K562 (cell line): ENCODE data around the gene PCK2. TPM values are rescaled to one million over a fixed set of nuclear protein-coding genes. Genes with fewer than 3 reads are reported as not detected.

ENCODE experiments used
- ARHGAP35 ChIP-seq: fragments of 450-650 bp; IDR thresholded peaks from 2 replicates; pipeline ENCODE4 v1.6.1; 2018; ENCODE audit not compliant: partially characterized antibody
- ARID4B ChIP-seq: sonication (generic); formaldehyde crosslinking; IDR thresholded peaks from 2 replicates; pipeline ENCODE4 v1.8.0; 2022; ENCODE audit warnings: mild to moderate bottlenecking, missing genetic modification reagents
- E2F6 ChIP-seq, 2 experiments: IDR thresholded peaks; 2 replicates each; pipeline ENCODE4 v1.6.1; 2011; ENCODE audit warnings: borderline replicate concordance in 1 of 2, control low read depth in 1 of 2, low read depth in 1 of 2, low read length in 1 of 2, mild to moderate bottlenecking in 1 of 2, mixed read lengths in 1 of 2, moderate library complexity in 1 of 2; ENCODE audit not compliant: insufficient read depth in 1 of 2, insufficient read length in 1 of 2, poor library complexity in 1 of 2, severe bottlenecking in 1 of 2; ENCODE audit errors: extremely low read depth in 1 of 2
- ETV6 ChIP-seq, 3 experiments: fragments of 150-350 bp in 1 of 3; sonication (generic) in 1 of 3; formaldehyde crosslinking in 1 of 3; IDR thresholded peaks; 2 replicates each; pipeline versions ENCODE4 v1.6.1 to v1.8.0; 2014 to 2022; ENCODE audit warnings: borderline replicate concordance in 2 of 3, low read depth in 2 of 3, antibody characterized with exemption in 1 of 3, low read length in 1 of 3, mild to moderate bottlenecking in 1 of 3, missing genetic modification reagents in 1 of 3
- FOXK1 ChIP-seq: sonication (generic); formaldehyde crosslinking; IDR thresholded peaks from 2 replicates; pipeline ENCODE4 v1.8.0; 2022; ENCODE audit warnings: missing genetic modification reagents, mild to moderate bottlenecking, borderline replicate concordance
- L3MBTL2 ChIP-seq: fragments of 450-650 bp; IDR thresholded peaks from 2 replicates; pipeline ENCODE4 v1.6.1; 2016; ENCODE audit warnings: mild to moderate bottlenecking, moderate library complexity
- NFYB ChIP-seq: IDR thresholded peaks from 2 replicates; pipeline ENCODE4 v1.6.1; 2011; ENCODE audit warnings: mild to moderate bottlenecking, moderate library complexity; ENCODE audit not compliant: insufficient read length; ENCODE audit errors: extremely low read depth
- POLR2B ChIP-seq: fragments of 450-650 bp; IDR thresholded peaks from 2 replicates; pipeline ENCODE4 v1.6.1; 2018; ENCODE audit warnings: low read depth; ENCODE audit not compliant: partially characterized antibody
- PPARD ChIP-seq: fragments of 250-450 bp; sonication (Bioruptor Pico); IDR thresholded peaks from 2 replicates; pipeline ENCODE4 v1.8.0; 2022; ENCODE audit warnings: inconsistent platforms, mild to moderate bottlenecking, moderate library complexity
- RNF2 ChIP-seq: sonication (generic); IDR thresholded peaks from 2 replicates; pipeline ENCODE4 v1.6.1; 2016
- SIN3A ChIP-seq, 2 experiments: fragments of 150-350 bp in 1 of 2; IDR thresholded peaks; 2 replicates each; pipeline ENCODE4 v1.6.1; 2011 to 2016; ENCODE audit warnings: borderline replicate concordance in 2 of 2, low read depth in 2 of 2, low read length in 2 of 2, mild to moderate bottlenecking in 2 of 2, moderate library complexity in 2 of 2; ENCODE audit not compliant: control insufficient read depth in 1 of 2
- SOX6 ChIP-seq: fragments of 450-650 bp; IDR thresholded peaks from 2 replicates; pipeline ENCODE4 v1.6.1; 2014; ENCODE audit warnings: mild to moderate bottlenecking
- SP2 ChIP-seq: IDR thresholded peaks from 2 replicates; pipeline ENCODE4 v1.6.1; 2011; ENCODE audit warnings: mild to moderate bottlenecking, low read depth, low read length, moderate library complexity; ENCODE audit not compliant: poor library complexity, severe bottlenecking; ENCODE audit errors: extremely low read depth
- ZFP91 ChIP-seq: sonication (generic); formaldehyde crosslinking; IDR thresholded peaks from 2 replicates; pipeline ENCODE4 v1.8.0; 2022; ENCODE audit warnings: mild to moderate bottlenecking, missing genetic modification reagents
- ZKSCAN3 ChIP-seq: fragments of 250-450 bp; sonication (Bioruptor Pico); IDR thresholded peaks from 2 replicates; pipeline ENCODE4 v1.4.0; 2020
- ZNF445 ChIP-seq: fragments of 250-450 bp; sonication (Bioruptor Pico); IDR thresholded peaks from 2 replicates; pipeline ENCODE4 v1.4.0; 2020; ENCODE audit warnings: low read depth, mild to moderate bottlenecking, moderate library complexity
- ZNF511 ChIP-seq: sonication (generic); formaldehyde crosslinking; IDR thresholded peaks from 2 replicates; pipeline ENCODE4 v1.8.0; 2022; ENCODE audit warnings: mild to moderate bottlenecking, missing genetic modification reagents
- ZNF583 ChIP-seq: fragments of 250-450 bp; sonication (Bioruptor Pico); IDR thresholded peaks from 2 replicates; pipeline ENCODE4 v1.4.0; 2020
- ZNF586 ChIP-seq: fragments of 450-650 bp; formaldehyde crosslinking; conservative IDR thresholded peaks from 2 replicates; pipeline ENCODE4 v1.4.0; 2020; ENCODE audit warnings: mild to moderate bottlenecking, moderate library complexity
- ZNF589 ChIP-seq: fragments of 200-800 bp; sonication (Bioruptor generic); IDR thresholded peaks from 2 replicates; pipeline ENCODE4 v1.6.1; 2016; ENCODE audit warnings: low read depth, missing genetic modification characterization, missing compliant biosample characterization
- polyA plus RNA-seq, 8 experiments: library from polyadenylated mRNA; depleted of rRNA in 4 of 8; stranded (reverse) in 5 of 8; unstranded in 3 of 8; fragments of >200 nt; fragmentation: Nextera tagmentation in 2 of 8; fragmentation: Illumina TruSeq in 1 of 8; extraction: Ambion mirVana in 2 of 8; extraction: Trizol in 1 of 8; gene quantifications; 2 replicates each; pipeline versions ENCODE4 v1.2.1 to v1.2.3, GENCODE V29; 2011 to 2014; ENCODE audit warnings: inconsistent platforms in 1 of 8, missing spikeins in 1 of 8
- total RNA-seq, 7 experiments: library from RNA; depleted of rRNA in 6 of 7; stranded (reverse); fragments of >200 nt in 6 of 7; fragmentation: Illumina TruSeq in 2 of 7; extraction: Trizol in 2 of 7; gene quantifications; 2 replicates each; pipeline versions ENCODE4 v1.2.1 to v1.2.3, GENCODE V29; 2011 to 2021; ENCODE audit warnings: low replicate concordance in 1 of 7

PCK2 gene
- total and polyA plus RNA-seq, 9 of the 15 experiments (the other 6 are each of a cell fraction or from before 2014, with no cell fraction given), result 3.3 to 60.9 (median 30.4) TPM

- TF ChIP-seq ZFP91 (CRISPR knock-in tag) (no peak), ZNF511 (CRISPR knock-in tag) (no peak), L3MBTL2 (no peak), ZNF445 (no peak), NFYB (no peak), ZNF583 (CRISPR knock-in tag) (no peak), ZKSCAN3 (CRISPR knock-in tag) (no peak), ARID4B (CRISPR knock-in tag) (peak; percentile 31), PPARD (CRISPR knock-in tag) (no peak), SOX6 (no peak), POLR2B (no peak), SIN3A (IDR thresholded peaks at IDR 0.05; ENCODE audit: borderline replicate concordance in 2 of 2, control insufficient read depth in 1 of 2, low read depth in 2 of 2, low read length in 2 of 2) (peak; percentile 68 to 70; a peak in 2 of 4 replicates), SP2 (no peak), ARHGAP35 (no peak), FOXK1 (no peak), RNF2 (no peak), ZNF586 (no peak), ETV6 (IDR thresholded peaks at IDR 0.05; ENCODE audit: borderline replicate concordance in 1 of 2, low read depth in 2 of 2, low read length in 1 of 2) (no peak), ETV6 (CRISPR knock-in tag; IDR thresholded peaks at IDR 0.05; ENCODE audit: borderline replicate concordance) (no peak), E2F6 (IDR thresholded peaks at IDR 0.05; ENCODE audit: borderline replicate concordance in 1 of 2, extremely low read depth in 1 of 2, insufficient read depth in 1 of 2, insufficient read length in 1 of 2, low read depth in 1 of 2, low read length in 1 of 2, poor library complexity in 1 of 2, severe bottlenecking in 1 of 2) (no peak), ZNF589 (CRISPR knock-in tag) (no peak)
Observed at GRCh38 chr14:24146453-24146977, 52.4 kb downstream of the PCK2 start, which contains the start of gene PSME2 (continued).
